ENCODE data around the gene MALSU1. TPM values are rescaled to one million over a fixed set of nuclear protein-coding genes. Genes with fewer than 3 reads are reported as not detected.

The MALSU1 gene
- polyA plus RNA-seq, 1 donor = 40.0 TPM

- Histone ChIP-seq H3K27ac (ENCODE audit: low read length) (no peak overlapping the region), H3K4me3 (ENCODE audit: low read length) (no peak overlapping the region), H3K9me3 (ENCODE audit: control insufficient read depth, low read depth, low read length) (no peaks in the 10 kb centered on the region), H3K4me1 (ENCODE audit: control insufficient read depth, insufficient read depth, low read length) (no peaks in the 10 kb centered on the region), H3K36me3 (ENCODE audit: control insufficient read depth, insufficient read depth, low read length) (no peaks in the 10 kb centered on the region), H3K27me3 (ENCODE audit: control insufficient read depth, insufficient read depth, low read length) (no peaks in the 10 kb centered on the region)
- no CpG with 5 or more reads among the region's 2 CpGs for WGBS (ENCODE audit: insufficient coverage, low lambda C conversion rate)
- no peak for DNase-seq
Observed at GRCh38 chr7:23267357-23267756, 31.8 kb upstream of the MALSU1 start.

GRCh38 chr7:23268167-23268566 is 31.0 kb upstream of the MALSU1 start:
- H3K27me3 ChIP-seq (ENCODE audit: control insufficient read depth, insufficient read depth, low read length) = no peaks in the 10 kb centered on the region
- no peaks in the 10 kb centered on the region for H3K4me1 ChIP-seq (ENCODE audit: control insufficient read depth, insufficient read depth, low read length)
- no peak for DNase-seq
- 100% methylated on average over 1 of the region's 2 CpGs for WGBS (ENCODE audit: insufficient coverage, low lambda C conversion rate)
- no peak overlapping the region for H3K27ac ChIP-seq (ENCODE audit: low read length)
- H3K9me3 ChIP-seq (ENCODE audit: control insufficient read depth, low read depth, low read length) = no peaks in the 10 kb centered on the region
- no peak overlapping the region for H3K4me3 ChIP-seq (ENCODE audit: low read length)
- H3K36me3 ChIP-seq (ENCODE audit: control insufficient read depth, insufficient read depth, low read length) = no peaks in the 10 kb centered on the region

GRCh38 chr7:23268746-23269145 is 30.4 kb upstream of the MALSU1 start:
- Histone ChIP-seq H3K4me1 (ENCODE audit: control insufficient read depth, insufficient read depth, low read length) (no peaks in the 10 kb centered on the region), H3K9me3 (ENCODE audit: control insufficient read depth, low read depth, low read length) (no peaks in the 10 kb centered on the region), H3K36me3 (ENCODE audit: control insufficient read depth, insufficient read depth, low read length) (no peaks in the 10 kb centered on the region), H3K27me3 (ENCODE audit: control insufficient read depth, insufficient read depth, low read length) (no peaks in the 10 kb centered on the region), H3K4me3 (ENCODE audit: low read length) (no peak overlapping the region), H3K27ac (ENCODE audit: low read length) (no peak overlapping the region)
- WGBS (ENCODE audit: insufficient coverage, low lambda C conversion rate) = no CpG with 5 or more reads among the region's 4 CpGs
- no peak for DNase-seq

DNA sequence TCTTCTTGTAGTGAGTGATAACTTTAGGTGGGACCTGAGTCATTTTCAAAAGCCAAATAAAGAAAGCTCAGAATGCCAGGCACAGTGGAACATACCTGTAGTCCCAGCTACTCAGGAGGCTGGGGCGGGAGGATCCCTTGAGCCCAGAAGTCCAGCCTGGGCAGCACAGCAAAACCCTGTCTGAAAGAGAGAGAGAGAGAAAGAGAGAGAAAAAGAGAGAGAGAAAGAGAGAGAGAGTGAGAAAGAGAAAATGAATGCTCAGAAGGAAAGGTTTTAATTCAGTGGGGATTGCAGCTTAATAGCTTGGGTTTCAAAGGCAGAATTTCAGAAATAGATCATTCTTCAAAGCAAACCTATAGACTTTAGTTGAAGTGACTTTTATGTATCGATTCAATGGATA is 26.9 kb upstream of the MALSU1 start:
- no peak overlapping the region for H3K27ac ChIP-seq (ENCODE audit: low read length)
- no peaks in the 10 kb centered on the region for H3K4me1 ChIP-seq (ENCODE audit: control insufficient read depth, insufficient read depth, low read length)
- no peaks in the 10 kb centered on the region for H3K27me3 ChIP-seq (ENCODE audit: control insufficient read depth, insufficient read depth, low read length)
- H3K9me3 ChIP-seq (ENCODE audit: control insufficient read depth, low read depth, low read length) = no peaks in the 10 kb centered on the region
- WGBS (ENCODE audit: insufficient coverage, low lambda C conversion rate) = 100% methylated on average over 1 of the region's 2 CpGs
- H3K4me3 ChIP-seq (ENCODE audit: low read length) = no peak overlapping the region
- H3K36me3 ChIP-seq (ENCODE audit: control insufficient read depth, insufficient read depth, low read length) = no peaks in the 10 kb centered on the region
- DNase-seq = no peak

DNA sequence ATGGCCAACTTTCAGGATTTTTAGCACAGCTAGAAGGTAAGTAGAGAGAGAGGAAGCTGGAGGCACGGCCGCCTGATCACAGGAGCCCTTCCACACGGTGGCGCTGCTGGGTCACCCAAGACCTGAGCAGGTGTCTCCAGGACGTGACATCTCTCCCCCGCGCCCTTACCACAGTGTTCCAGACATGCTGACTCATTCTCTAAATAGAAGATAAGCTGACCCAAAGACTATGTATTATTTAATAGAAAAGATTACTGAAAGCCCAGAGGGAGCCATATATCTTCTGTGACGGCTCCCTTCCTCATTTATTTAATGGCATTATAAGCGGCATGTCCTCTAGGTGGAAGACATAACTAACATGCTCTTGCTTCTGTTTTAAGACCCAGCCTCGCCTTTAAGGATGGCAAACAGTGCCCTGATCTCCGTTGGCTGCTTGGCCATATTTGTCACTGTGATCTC is 26.0 kb upstream of the MALSU1 start:
- peak overlapping the region; percentile 17 for H3K27ac ChIP-seq (ENCODE audit: low read length)
- no peaks in the 10 kb centered on the region for H3K27me3 ChIP-seq (ENCODE audit: control insufficient read depth, insufficient read depth, low read length)
- H3K4me1 ChIP-seq (ENCODE audit: control insufficient read depth, insufficient read depth, low read length) = no peaks in the 10 kb centered on the region
- DNase-seq = peak; percentile 93
- 20% methylated on average over 1 of the region's 11 CpGs for WGBS (ENCODE audit: insufficient coverage, low lambda C conversion rate)
- H3K36me3 ChIP-seq (ENCODE audit: control insufficient read depth, insufficient read depth, low read length) = no peaks in the 10 kb centered on the region
- H3K9me3 ChIP-seq (ENCODE audit: control insufficient read depth, low read depth, low read length) = no peaks in the 10 kb centered on the region
- H3K4me3 ChIP-seq (ENCODE audit: low read length) = no peak overlapping the region

DNA sequence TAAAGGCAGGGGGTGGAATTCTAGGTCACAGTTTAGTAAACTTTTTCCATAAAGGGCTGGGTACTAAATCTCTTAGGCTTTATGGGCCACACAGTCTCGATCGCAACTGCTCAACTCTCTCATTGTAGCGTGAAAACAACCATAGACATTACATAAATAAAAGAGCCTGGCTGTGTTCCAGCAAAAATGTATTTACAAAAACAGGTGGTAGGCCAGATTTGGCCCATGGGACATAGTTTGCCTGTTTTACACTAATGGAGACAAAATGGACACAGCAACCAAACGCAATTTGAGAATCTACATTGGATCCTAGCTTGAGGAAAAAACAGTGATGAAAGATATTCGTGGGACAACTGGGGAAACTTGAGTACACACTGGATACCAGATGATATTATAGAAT is 23.2 kb upstream of the MALSU1 start:
- no peak overlapping the region for H3K4me3 ChIP-seq (ENCODE audit: low read length)
- no peaks in the 10 kb centered on the region for H3K9me3 ChIP-seq (ENCODE audit: control insufficient read depth, low read depth, low read length)
- H3K4me1 ChIP-seq (ENCODE audit: control insufficient read depth, insufficient read depth, low read length) = no peaks in the 10 kb centered on the region
- no peak for DNase-seq
- no peaks in the 10 kb centered on the region for H3K36me3 ChIP-seq (ENCODE audit: control insufficient read depth, insufficient read depth, low read length)
- no peaks in the 10 kb centered on the region for H3K27me3 ChIP-seq (ENCODE audit: control insufficient read depth, insufficient read depth, low read length)
- WGBS (ENCODE audit: insufficient coverage, low lambda C conversion rate) = no CpG with 5 or more reads among the region's 5 CpGs
- H3K27ac ChIP-seq (ENCODE audit: low read length) = no peak overlapping the region

- H3K9me3 ChIP-seq (ENCODE audit: control insufficient read depth, low read depth, low read length) = no peaks in the 10 kb centered on the region
- no peaks in the 10 kb centered on the region for H3K36me3 ChIP-seq (ENCODE audit: control insufficient read depth, insufficient read depth, low read length)
- no peak overlapping the region for H3K27ac ChIP-seq (ENCODE audit: low read length)
- H3K27me3 ChIP-seq (ENCODE audit: control insufficient read depth, insufficient read depth, low read length) = no peaks in the 10 kb centered on the region
- no peak overlapping the region for H3K4me3 ChIP-seq (ENCODE audit: low read length)
- H3K4me1 ChIP-seq (ENCODE audit: control insufficient read depth, insufficient read depth, low read length) = no peaks in the 10 kb centered on the region
- no CpG with 5 or more reads among the region's 5 CpGs for WGBS (ENCODE audit: insufficient coverage, low lambda C conversion rate)
- no peak for DNase-seq
Observed at GRCh38 chr7:23276376-23276775, 22.8 kb upstream of the MALSU1 start.

DNA sequence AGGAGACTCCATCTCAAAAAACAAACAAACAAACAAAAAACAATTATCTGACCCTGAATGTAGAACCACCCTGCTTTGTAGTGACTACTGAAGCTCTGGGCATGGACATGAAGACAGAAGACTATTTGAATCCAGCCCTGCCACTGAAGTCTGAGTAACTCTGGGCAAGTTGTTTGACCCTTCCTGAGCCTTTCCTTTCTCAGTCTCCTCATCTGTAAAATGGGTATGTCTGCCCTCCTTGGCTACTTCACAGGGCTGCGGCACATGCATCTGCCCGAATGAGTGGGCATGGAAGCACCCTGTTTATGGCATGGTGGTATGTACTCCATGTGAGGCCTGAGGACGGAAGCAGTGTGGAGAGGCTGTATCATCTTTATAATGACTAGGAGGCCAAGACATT is 22.2 kb upstream of the MALSU1 start:
- H3K36me3 ChIP-seq (ENCODE audit: control insufficient read depth, insufficient read depth, low read length) = no peaks in the 10 kb centered on the region
- H3K4me3 ChIP-seq (ENCODE audit: low read length) = no peak overlapping the region
- no peaks in the 10 kb centered on the region for H3K9me3 ChIP-seq (ENCODE audit: control insufficient read depth, low read depth, low read length)
- no peaks in the 10 kb centered on the region for H3K27me3 ChIP-seq (ENCODE audit: control insufficient read depth, insufficient read depth, low read length)
- WGBS (ENCODE audit: insufficient coverage, low lambda C conversion rate) = no CpG with 5 or more reads among the region's 3 CpGs
- no peaks in the 10 kb centered on the region for H3K4me1 ChIP-seq (ENCODE audit: control insufficient read depth, insufficient read depth, low read length)
- no peak overlapping the region for H3K27ac ChIP-seq (ENCODE audit: low read length)
- no peak for DNase-seq

DNA sequence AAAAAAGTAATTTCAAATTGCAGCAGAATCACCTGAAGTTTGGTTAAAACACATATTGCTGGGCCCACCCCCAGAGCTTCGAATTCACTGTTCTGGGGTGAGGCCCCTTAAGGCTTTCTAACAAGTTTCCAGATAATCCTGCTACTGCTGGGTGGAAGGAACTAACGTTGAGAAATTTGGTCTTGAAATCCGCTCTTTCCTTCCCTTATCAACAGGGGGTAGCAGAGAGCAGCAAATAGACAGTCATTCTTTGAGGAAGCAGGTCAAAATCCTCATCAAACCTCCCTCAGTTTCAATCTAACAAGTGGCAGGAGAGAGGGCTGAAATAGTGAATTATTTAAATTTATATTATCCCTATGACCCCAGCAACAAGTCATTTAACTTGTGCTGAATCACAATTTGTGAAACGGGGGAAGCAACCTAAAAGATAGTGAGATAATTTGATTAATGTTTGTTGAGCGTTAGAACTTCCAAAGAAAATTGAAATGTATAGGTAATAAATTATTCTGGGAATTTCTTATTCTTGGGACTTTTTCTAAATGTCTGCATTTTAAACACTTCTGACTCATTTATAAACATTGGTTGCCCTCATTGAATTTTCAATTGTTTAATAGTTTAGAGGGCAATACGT is 21.7 kb upstream of the MALSU1 start:
- no peak overlapping the region for H3K4me3 ChIP-seq (ENCODE audit: low read length)
- no peaks in the 10 kb centered on the region for H3K4me1 ChIP-seq (ENCODE audit: control insufficient read depth, insufficient read depth, low read length)
- WGBS (ENCODE audit: insufficient coverage, low lambda C conversion rate) = 36% methylated on average over 3 of the region's 6 CpGs
- H3K36me3 ChIP-seq (ENCODE audit: control insufficient read depth, insufficient read depth, low read length) = no peaks in the 10 kb centered on the region
- H3K27me3 ChIP-seq (ENCODE audit: control insufficient read depth, insufficient read depth, low read length) = no peaks in the 10 kb centered on the region
- peak; percentile 55 to 56 for DNase-seq
- H3K27ac ChIP-seq (ENCODE audit: low read length) = no peak overlapping the region
- no peaks in the 10 kb centered on the region for H3K9me3 ChIP-seq (ENCODE audit: control insufficient read depth, low read depth, low read length)

GRCh38 chr7:23279819-23280525 is 19.2 kb upstream of the MALSU1 start:
- no peaks in the 10 kb centered on the region for H3K27me3 ChIP-seq (ENCODE audit: control insufficient read depth, insufficient read depth, low read length)
- no peaks in the 10 kb centered on the region for H3K36me3 ChIP-seq (ENCODE audit: control insufficient read depth, insufficient read depth, low read length)
- WGBS (ENCODE audit: insufficient coverage, low lambda C conversion rate) = 86% methylated on average over 1 of the region's 2 CpGs
- no peaks in the 10 kb centered on the region for H3K9me3 ChIP-seq (ENCODE audit: control insufficient read depth, low read depth, low read length)
- H3K4me3 ChIP-seq (ENCODE audit: low read length) = no peak overlapping the region
- H3K4me1 ChIP-seq (ENCODE audit: control insufficient read depth, insufficient read depth, low read length) = no peaks in the 10 kb centered on the region
- no peak for DNase-seq
- H3K27ac ChIP-seq (ENCODE audit: low read length) = no peak overlapping the region

GRCh38 chr7:23283086-23283485 is 16.1 kb upstream of the MALSU1 start:
- no peak overlapping the region for H3K4me3 ChIP-seq (ENCODE audit: low read length)
- no peaks in the 10 kb centered on the region for H3K9me3 ChIP-seq (ENCODE audit: control insufficient read depth, low read depth, low read length)
- DNase-seq = no peak
- H3K27ac ChIP-seq (ENCODE audit: low read length) = no peak overlapping the region
- WGBS (ENCODE audit: insufficient coverage, low lambda C conversion rate) = no CpG with 5 or more reads among the region's 4 CpGs
- H3K4me1 ChIP-seq (ENCODE audit: control insufficient read depth, insufficient read depth, low read length) = no peaks in the 10 kb centered on the region
- no peaks in the 10 kb centered on the region for H3K27me3 ChIP-seq (ENCODE audit: control insufficient read depth, insufficient read depth, low read length)
- H3K36me3 ChIP-seq (ENCODE audit: control insufficient read depth, insufficient read depth, low read length) = no peaks in the 10 kb centered on the region

Measured in large intestine (tissue), 3 donors.